ENCODE results near the gene SELE. TPM values are rescaled to one million over a fixed set of nuclear protein-coding genes. Genes with fewer than 3 reads are reported as not detected.
"Not testable (repeated sequence)": the region's sequence is repeated elsewhere in the genome, so short reads cannot be mapped to it uniquely, and the experiment has no call there.

SELE gene
- total and polyA plus RNA-seq, 2 of the 8 experiments (the other 6 are each of a cell fraction or from before 2014, with no cell fraction given), result not detected

- TF ChIP-seq ATF3 (IDR thresholded peaks at IDR 0.05; ENCODE audit: insufficient read depth, low read depth, low read length), result no peak
Observed at GRCh38 chr1:169722779-169723178, 11.1 kb downstream of the SELE start (continued).

- WGBS, 2 experiments (ENCODE audit: extremely low coverage in 1 of 2, insufficient coverage in 1 of 2, insufficient read length in 1 of 2, insufficient replicate concordance in 2 of 2, low coverage in 1 of 2, low lambda C conversion rate in 2 of 2, missing lambda C conversion rate in 1 of 2), result 83% methylated on average over 2 of the region's 2 CpGs; no CpG with 5 or more reads in 1 of the 2 experiments
Observed at GRCh38 chr1:169715100-169715499, 18.8 kb downstream of the SELE start.

More at GRCh38 chr1:169715100-169715499, 18.8 kb downstream of the SELE start:
- H3K23ac ChIP-seq (ENCODE audit: insufficient read length); H4K5ac ChIP-seq (ENCODE audit: insufficient read length, low read depth, low read length); H3K9me3 ChIP-seq (ENCODE audit: insufficient read depth in 2 of 2, low read depth in 1 of 2, low read length in 1 of 2); POLR2A ChIA-PET (ENCODE audit: partially characterized antibody); H3K9ac ChIP-seq (replicated peaks in 1 of 4; ENCODE audit: extremely low read depth in 1 of 4, low read depth in 3 of 4, low read length in 3 of 4); H3K56ac ChIP-seq (replicated peaks; ENCODE audit: insufficient read length, low read depth, low read length); FAIRE-seq; H3K4me3 ChIP-seq (ENCODE audit: extremely low read depth in 1 of 4, insufficient read depth in 2 of 4, low read depth in 3 of 4, low read length in 4 of 4); H3K27ac ChIP-seq (ENCODE audit: low read depth, low read length); H3K18ac ChIP-seq (ENCODE audit: extremely low read depth, low read length); H2BK15ac ChIP-seq (ENCODE audit: low read length); H2BK5ac ChIP-seq (ENCODE audit: low read depth, low read length); H2BK12ac ChIP-seq (ENCODE audit: low read depth, low read length); H2BK20ac ChIP-seq (ENCODE audit: low read length); H3K79me1 ChIP-seq (ENCODE audit: low read depth, low read length); H3K27me3 ChIP-seq (replicated peaks in 1 of 4; ENCODE audit: control insufficient read depth in 3 of 4, extremely low read depth in 1 of 4, insufficient read depth in 3 of 4, low read length in 3 of 4); DNase-seq (ENCODE audit: low read depth in 1 of 2, low spot score in 2 of 2); H4K8ac ChIP-seq (ENCODE audit: extremely low read depth, insufficient read depth, low read length); H3K23me2 ChIP-seq (ENCODE audit: low read depth, low read length); H3K36me3 ChIP-seq (ENCODE audit: control insufficient read depth in 2 of 4, insufficient read depth in 4 of 4, low read length in 3 of 4); H3K14ac ChIP-seq (ENCODE audit: insufficient read length); H4K91ac ChIP-seq (replicated peaks; ENCODE audit: insufficient read length, low read length); H2AFZ ChIP-seq (ENCODE audit: low read length); H3K4ac ChIP-seq (replicated peaks; ENCODE audit: insufficient read length, low read depth, low read length); H3K79me2 ChIP-seq (ENCODE audit: control insufficient read depth in 1 of 2, insufficient read depth in 2 of 2, low read length in 2 of 2); H2BK120ac ChIP-seq (replicated peaks; ENCODE audit: low read depth, low read length); H4K20me1 ChIP-seq (replicated peaks in 1 of 2; ENCODE audit: control insufficient read depth in 1 of 2, insufficient read depth in 2 of 2, low read length in 2 of 2); H3K4me1 ChIP-seq (replicated peaks in 1 of 4; ENCODE audit: control insufficient read depth in 3 of 4, insufficient read depth in 4 of 4, low read length in 3 of 4); H2AK5ac ChIP-seq (ENCODE audit: low read depth, low read length); H3K4me2 ChIP-seq (ENCODE audit: insufficient read depth in 1 of 2, low read depth in 2 of 2, low read length in 2 of 2): not testable (repeated sequence)
- CTCF ChIA-PET (ENCODE audit: partially characterized antibody), result interaction anchor here (4.7 kb wide), 1 partner anchor 113 kb away, joined by 45 read pairs; no protein-coding TSS in a partner anchor
